ENCODE data around the gene ZNF764. TPM values are rescaled to one million over a fixed set of nuclear protein-coding genes. Genes with fewer than 3 reads are reported as not detected.

Gene ZNF764
- total and polyA plus RNA-seq, 9 of the 15 experiments (the other 6 are each of a cell fraction or from before 2014, with no cell fraction given): 0.69 to 10.1 (median 4.1) TPM

DNA sequence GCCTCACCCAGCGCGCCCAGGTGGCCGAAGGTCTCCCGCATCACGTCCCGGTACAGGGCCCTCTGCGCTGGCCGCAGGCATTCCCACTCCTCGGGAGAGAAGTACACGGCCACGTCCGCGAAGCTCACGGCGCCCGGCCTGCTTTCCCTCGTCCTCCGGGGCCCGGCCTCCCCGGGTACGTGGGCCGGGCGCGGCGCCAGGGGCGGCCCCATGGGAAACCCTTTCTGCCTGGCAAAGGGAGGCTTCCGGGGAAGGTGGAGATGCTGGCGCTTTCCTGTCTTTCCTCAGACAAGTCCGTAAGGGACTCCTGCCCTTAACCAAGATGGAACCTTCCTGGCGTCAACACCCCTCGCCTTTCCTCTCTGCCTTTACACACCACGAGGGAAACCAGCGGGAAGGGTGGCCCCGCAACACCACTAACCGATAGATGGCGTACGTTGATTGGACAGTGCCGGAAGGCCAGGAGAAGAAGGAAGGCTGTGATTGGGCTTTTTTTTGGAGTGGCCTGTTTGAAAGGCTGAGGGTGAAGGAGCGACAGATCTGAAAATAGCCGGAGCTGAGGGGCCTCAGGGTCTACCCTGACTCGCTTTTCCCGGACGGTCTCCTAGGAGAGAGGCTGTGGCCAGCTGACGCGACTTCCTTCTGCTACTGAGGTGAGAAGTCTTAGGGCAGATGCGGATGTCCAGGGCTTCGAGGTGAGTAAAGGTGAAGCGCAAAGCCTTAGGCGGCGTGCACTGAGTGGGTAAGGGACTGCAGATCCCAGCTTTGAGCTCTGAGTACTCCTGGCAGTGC lies 27.4 kb upstream of the ZNF764 start, which contains the start of gene ZNF785 (continued):
- TF ChIP-seq, protein P1, sequence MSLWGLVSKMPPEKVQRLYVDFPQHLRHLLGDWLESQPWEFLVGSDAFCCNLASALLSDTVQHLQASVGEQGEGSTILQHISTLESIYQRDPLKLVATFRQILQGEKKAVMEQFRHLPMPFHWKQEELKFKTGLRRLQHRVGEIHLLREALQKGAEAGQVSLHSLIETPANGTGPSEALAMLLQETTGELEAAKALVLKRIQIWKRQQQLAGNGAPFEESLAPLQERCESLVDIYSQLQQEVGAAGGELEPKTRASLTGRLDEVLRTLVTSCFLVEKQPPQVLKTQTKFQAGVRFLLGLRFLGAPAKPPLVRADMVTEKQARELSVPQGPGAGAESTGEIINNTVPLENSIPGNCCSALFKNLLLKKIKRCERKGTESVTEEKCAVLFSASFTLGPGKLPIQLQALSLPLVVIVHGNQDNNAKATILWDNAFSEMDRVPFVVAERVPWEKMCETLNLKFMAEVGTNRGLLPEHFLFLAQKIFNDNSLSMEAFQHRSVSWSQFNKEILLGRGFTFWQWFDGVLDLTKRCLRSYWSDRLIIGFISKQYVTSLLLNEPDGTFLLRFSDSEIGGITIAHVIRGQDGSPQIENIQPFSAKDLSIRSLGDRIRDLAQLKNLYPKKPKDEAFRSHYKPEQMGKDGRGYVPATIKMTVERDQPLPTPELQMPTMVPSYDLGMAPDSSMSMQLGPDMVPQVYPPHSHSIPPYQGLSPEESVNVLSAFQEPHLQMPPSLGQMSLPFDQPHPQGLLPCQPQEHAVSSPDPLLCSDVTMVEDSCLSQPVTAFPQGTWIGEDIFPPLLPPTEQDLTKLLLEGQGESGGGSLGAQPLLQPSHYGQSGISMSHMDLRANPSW (CRISPR knock-in tag; IDR thresholded peaks at IDR 0.05): peak; percentile 38; the same call in 1 of the 2 replicates
- TF ChIP-seq STAT5B (CRISPR knock-in tag; IDR thresholded peaks at IDR 0.05) (no peak), LARP7 (IDR thresholded peaks at IDR 0.05) (0 out of 2 replicates have a peak, but pooled peaks have one; percentile 14), JUND (IDR thresholded peaks at IDR 0.05; ENCODE audit: borderline replicate concordance, low read depth, low read length) (peak; percentile 72; the same call in 1 of the 2 replicates), JUND (tag; IDR thresholded peaks at IDR 0.05; ENCODE audit: borderline replicate concordance, low read depth, low read length) (peak; percentile 65; the same call in 1 of the 3 replicates), PHF21A (IDR thresholded peaks at IDR 0.05; ENCODE audit: borderline replicate concordance, low read depth) (0 out of 2 replicates have a peak, but pooled peaks have one; percentile 9), KDM2B (CRISPR knock-in tag; IDR thresholded peaks at IDR 0.05) (no peak), ATF1 (CRISPR knock-in tag; IDR thresholded peaks at IDR 0.05) (no peak), ATF1 (tag; IDR thresholded peaks at IDR 0.05) (peak; percentile 90), ETV1 (tag; conservative IDR thresholded peaks at IDR 0.05; ENCODE audit: low read depth) (peak; percentile 68; the same call in 1 of the 2 replicates), POLR2AphosphoS5 (IDR thresholded peaks at IDR 0.05; ENCODE audit: control insufficient read depth, insufficient read depth, low read depth, low read length) (peak; percentile 58), RBBP5 (IDR thresholded peaks at IDR 0.05; ENCODE audit: borderline replicate concordance, insufficient read depth, low read length, poor library complexity, severe bottlenecking) (peak; percentile 72), RFX1 (IDR thresholded peaks at IDR 0.05) (peak; percentile 34; the same call in 1 of the 2 replicates), OTX1 (CRISPR knock-in tag; IDR thresholded peaks at IDR 0.05) (no peak), KLF1 (tag; IDR thresholded peaks at IDR 0.05) (peak; percentile 61; the same call in 1 of the 2 replicates), ILK (tag; IDR thresholded peaks at IDR 0.05; ENCODE audit: borderline replicate concordance, low read depth) (no peak), ZC3H8 (IDR thresholded peaks at IDR 0.05) (no peak), ETS1 (conservative IDR thresholded peaks at IDR 0.05; ENCODE audit: control insufficient read depth, low read depth, low read length) (0 out of 2 replicates have a peak, but pooled peaks have one; percentile 28)
- TF ChIP-seq, protein P2, sequence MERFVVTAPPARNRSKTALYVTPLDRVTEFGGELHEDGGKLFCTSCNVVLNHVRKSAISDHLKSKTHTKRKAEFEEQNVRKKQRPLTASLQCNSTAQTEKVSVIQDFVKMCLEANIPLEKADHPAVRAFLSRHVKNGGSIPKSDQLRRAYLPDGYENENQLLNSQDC (CRISPR knock-in tag; IDR thresholded peaks at IDR 0.05): no peak
- TF ChIP-seq, protein P3, sequence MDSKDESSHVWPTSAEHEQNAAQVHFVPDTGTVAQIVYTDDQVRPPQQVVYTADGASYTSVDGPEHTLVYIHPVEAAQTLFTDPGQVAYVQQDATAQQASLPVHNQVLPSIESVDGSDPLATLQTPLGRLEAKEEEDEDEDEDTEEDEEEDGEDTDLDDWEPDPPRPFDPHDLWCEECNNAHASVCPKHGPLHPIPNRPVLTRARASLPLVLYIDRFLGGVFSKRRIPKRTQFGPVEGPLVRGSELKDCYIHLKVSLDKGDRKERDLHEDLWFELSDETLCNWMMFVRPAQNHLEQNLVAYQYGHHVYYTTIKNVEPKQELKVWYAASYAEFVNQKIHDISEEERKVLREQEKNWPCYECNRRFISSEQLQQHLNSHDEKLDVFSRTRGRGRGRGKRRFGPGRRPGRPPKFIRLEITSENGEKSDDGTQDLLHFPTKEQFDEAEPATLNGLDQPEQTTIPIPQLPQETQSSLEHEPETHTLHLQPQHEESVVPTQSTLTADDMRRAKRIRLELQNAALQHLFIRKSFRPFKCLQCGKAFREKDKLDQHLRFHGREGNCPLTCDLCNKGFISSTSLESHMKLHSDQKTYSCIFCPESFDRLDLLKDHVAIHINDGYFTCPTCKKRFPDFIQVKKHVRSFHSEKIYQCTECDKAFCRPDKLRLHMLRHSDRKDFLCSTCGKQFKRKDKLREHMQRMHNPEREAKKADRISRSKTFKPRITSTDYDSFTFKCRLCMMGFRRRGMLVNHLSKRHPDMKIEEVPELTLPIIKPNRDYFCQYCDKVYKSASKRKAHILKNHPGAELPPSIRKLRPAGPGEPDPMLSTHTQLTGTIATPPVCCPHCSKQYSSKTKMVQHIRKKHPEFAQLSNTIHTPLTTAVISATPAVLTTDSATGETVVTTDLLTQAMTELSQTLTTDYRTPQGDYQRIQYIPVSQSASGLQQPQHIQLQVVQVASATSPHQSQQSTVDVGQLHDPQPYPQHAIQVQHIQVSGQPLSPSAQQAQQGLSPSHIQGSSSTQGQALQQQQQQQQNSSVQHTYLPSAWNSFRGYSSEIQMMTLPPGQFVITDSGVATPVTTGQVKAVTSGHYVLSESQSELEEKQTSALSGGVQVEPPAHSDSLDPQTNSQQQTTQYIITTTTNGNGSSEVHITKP (IDR thresholded peaks at IDR 0.05; ENCODE audit: partially characterized antibody): peak; percentile 88

Measured in K562 (cell line).